HEK293 (cell line): ENCODE measurements around the gene ACAA2.

Experiments
- CTCF ChIA-PET: fragments of 350-600 bp; formaldehyde crosslinking; extraction: SDS; loops from one replicate; lab custom pipeline; 2021; ENCODE audit warnings: antibody characterized with exemption; lab: Yijun Ruan, JAX
- POLR2A ChIA-PET: fragments of 300-600 bp; formaldehyde crosslinking; extraction: SDS; loops from one replicate; lab custom pipeline; 2020; ENCODE audit warnings: antibody characterized with exemption, inconsistent platforms; lab: Yijun Ruan, JAX
- H3K27ac ChIP-seq: fragments of 200-500 bp; sonication (Bioruptor generic); 2 replicates; pipeline ENCODE4 v1.5.1; 2014; ENCODE audit warnings: low read depth, low read length, control low read depth, inconsistent platforms; ENCODE audit errors: extremely low read depth
- H3K36me3 ChIP-seq, 2 experiments: fragments of 200-500 bp in 1 of 2; sonication (Bioruptor generic) in 1 of 2; 1 replicate in 1 of 2; 2 replicates in 1 of 2; pipeline ENCODE4 v1.5.1; 2014 to 2017; ENCODE audit warnings: inconsistent platforms in 2 of 2, low read length in 2 of 2; ENCODE audit not compliant: control insufficient read depth in 2 of 2, insufficient read depth in 1 of 2
- H3K4me1 ChIP-seq: fragments of 200-500 bp; sonication (Bioruptor generic); 2 replicates; pipeline ENCODE4 v1.5.1; 2014; ENCODE audit warnings: mild to moderate bottlenecking, low read length, inconsistent platforms; ENCODE audit not compliant: control insufficient read depth, insufficient read depth
- H3K4me3 ChIP-seq: 2 replicates; pipeline ENCODE4 v1.5.1; 2011; ENCODE audit warnings: low read depth, mild to moderate bottlenecking, control low read depth, low read length, moderate library complexity
- H3K9me3 ChIP-seq: fragments of 200-500 bp; sonication (Bioruptor generic); 2 replicates; pipeline ENCODE4 v1.5.1; 2014; ENCODE audit warnings: low read depth, low read length, inconsistent platforms; ENCODE audit not compliant: control insufficient read depth, insufficient read depth
- FEZF1 ChIP-seq: fragments of 450-650 bp; formaldehyde crosslinking; IDR thresholded peaks from 2 replicates; pipeline ENCODE4 v1.5.1; 2016; ENCODE audit warnings: missing biosample characterization, missing genetic modification characterization
- GFI1B ChIP-seq: fragments of 450-650 bp; formaldehyde crosslinking; IDR thresholded peaks from 2 replicates; pipeline ENCODE4 v1.5.1; 2016; ENCODE audit warnings: missing biosample characterization, missing genetic modification characterization
- HOXD13 ChIP-seq: sonication (generic); formaldehyde crosslinking; IDR thresholded peaks from 2 replicates; pipeline ENCODE4 v1.8.0; 2022; ENCODE audit warnings: missing genetic modification reagents, borderline replicate concordance
- KLF1 ChIP-seq: fragments of 450-650 bp; formaldehyde crosslinking; IDR thresholded peaks from 2 replicates; pipeline ENCODE4 v1.5.1; 2016; ENCODE audit warnings: missing biosample characterization, missing genetic modification characterization
- KLF9 ChIP-seq: fragments of 450-650 bp; formaldehyde crosslinking; IDR thresholded peaks from 2 replicates; pipeline ENCODE4 v1.5.1; 2016; ENCODE audit warnings: missing biosample characterization, missing genetic modification characterization, low read depth
- MYNN ChIP-seq: fragments of 450-650 bp; formaldehyde crosslinking; IDR thresholded peaks from 2 replicates; pipeline ENCODE4 v1.5.1; 2016; ENCODE audit warnings: missing biosample characterization, missing genetic modification characterization, borderline replicate concordance
- ZFP69B ChIP-seq: fragments of 450-650 bp; formaldehyde crosslinking; IDR thresholded peaks from 2 replicates; pipeline ENCODE4 v1.5.1; 2016; ENCODE audit warnings: missing biosample characterization, missing genetic modification characterization
- ZNF133 ChIP-seq: fragments of 450-650 bp; formaldehyde crosslinking; IDR thresholded peaks from 2 replicates; pipeline ENCODE4 v1.5.1; 2016; ENCODE audit warnings: missing biosample characterization, missing genetic modification characterization
- ZNF155 ChIP-seq: fragments of 450-650 bp; formaldehyde crosslinking; IDR thresholded peaks from 2 replicates; pipeline ENCODE4 v1.5.1; 2016; ENCODE audit warnings: missing biosample characterization, missing genetic modification characterization
- ZNF174 ChIP-seq: fragments of 450-650 bp; formaldehyde crosslinking; IDR thresholded peaks from 2 replicates; pipeline ENCODE4 v1.5.0; 2017; ENCODE audit warnings: missing biosample characterization, mild to moderate bottlenecking, missing genetic modification characterization
- ZNF175 ChIP-seq: fragments of 450-650 bp; formaldehyde crosslinking; IDR thresholded peaks from 2 replicates; pipeline ENCODE4 v1.5.1; 2016; ENCODE audit warnings: missing biosample characterization, missing genetic modification characterization
- ZNF23 ChIP-seq: fragments of 450-650 bp; formaldehyde crosslinking; IDR thresholded peaks from 2 replicates; pipeline ENCODE4 v1.5.1; 2016; ENCODE audit warnings: missing biosample characterization, missing genetic modification characterization, borderline replicate concordance
- ZNF248 ChIP-seq: fragments of 450-650 bp; formaldehyde crosslinking; IDR thresholded peaks from 2 replicates; pipeline ENCODE4 v1.5.1; 2017; ENCODE audit warnings: missing biosample characterization, missing genetic modification characterization
- ZNF350 ChIP-seq: fragments of 450-650 bp; formaldehyde crosslinking; IDR thresholded peaks from 2 replicates; pipeline ENCODE4 v1.5.0; 2017; ENCODE audit warnings: missing biosample characterization, mild to moderate bottlenecking, missing genetic modification characterization
- ZNF449 ChIP-seq: fragments of 450-650 bp; formaldehyde crosslinking; IDR thresholded peaks from 2 replicates; pipeline ENCODE4 v1.5.1; 2017; ENCODE audit warnings: missing biosample characterization, mild to moderate bottlenecking, missing genetic modification characterization, moderate library complexity
- ZNF473 ChIP-seq: fragments of 450-650 bp; formaldehyde crosslinking; IDR thresholded peaks from 2 replicates; pipeline ENCODE4 v1.5.1; 2017; ENCODE audit warnings: missing biosample characterization, missing genetic modification characterization
- ZNF48 ChIP-seq: fragments of 450-650 bp; formaldehyde crosslinking; IDR thresholded peaks from 2 replicates; pipeline ENCODE4 v1.5.1; 2016; ENCODE audit warnings: missing biosample characterization, missing genetic modification characterization
- ZNF488 ChIP-seq: fragments of 450-650 bp; formaldehyde crosslinking; IDR thresholded peaks from 2 replicates; pipeline ENCODE4 v1.5.1; 2016; ENCODE audit warnings: missing biosample characterization, missing genetic modification characterization
- ZNF530 ChIP-seq: fragments of 450-650 bp; formaldehyde crosslinking; IDR thresholded peaks from 2 replicates; pipeline ENCODE4 v1.5.1; 2016; ENCODE audit warnings: low read depth, missing biosample characterization, missing genetic modification characterization
- ZNF571 ChIP-seq: fragments of 450-650 bp; formaldehyde crosslinking; IDR thresholded peaks from 2 replicates; pipeline ENCODE4 v1.5.0; 2017; ENCODE audit warnings: missing biosample characterization, missing genetic modification characterization
- ZNF585B ChIP-seq: fragments of 450-650 bp; formaldehyde crosslinking; IDR thresholded peaks from 2 replicates; pipeline ENCODE4 v1.5.1; 2016; ENCODE audit warnings: missing biosample characterization, missing genetic modification characterization
- ZNF623 ChIP-seq: fragments of 450-650 bp; formaldehyde crosslinking; IDR thresholded peaks from 2 replicates; pipeline ENCODE4 v1.5.1; 2016; ENCODE audit warnings: missing biosample characterization, missing genetic modification characterization
- ZNF654 ChIP-seq: fragments of 450-650 bp; formaldehyde crosslinking; IDR thresholded peaks from 2 replicates; pipeline ENCODE4 v1.5.1; 2016; ENCODE audit warnings: low read depth, missing biosample characterization, missing genetic modification characterization
- ZNF701 ChIP-seq: fragments of 450-650 bp; formaldehyde crosslinking; IDR thresholded peaks from 2 replicates; pipeline ENCODE4 v1.5.1; 2016; ENCODE audit warnings: missing biosample characterization, missing genetic modification characterization
- ZNF792 ChIP-seq: fragments of 450-650 bp; formaldehyde crosslinking; IDR thresholded peaks from 2 replicates; pipeline ENCODE4 v1.5.1; 2016; ENCODE audit warnings: missing biosample characterization, missing genetic modification characterization
- TF ChIP-seq, protein P1 (sequence below): fragments of 450-650 bp; formaldehyde crosslinking; IDR thresholded peaks from 2 replicates; pipeline ENCODE4 v1.5.1; 2016; ENCODE audit warnings: missing biosample characterization, missing genetic modification characterization
- TF ChIP-seq, protein P2 (sequence below): fragments of 450-650 bp; formaldehyde crosslinking; IDR thresholded peaks from 2 replicates; pipeline ENCODE4 v1.5.1; 2016; ENCODE audit warnings: missing biosample characterization, missing genetic modification characterization
- TF ChIP-seq, protein P3 (sequence below): fragments of 450-650 bp; formaldehyde crosslinking; IDR thresholded peaks from 2 replicates; pipeline ENCODE4 v1.5.1; 2016; ENCODE audit warnings: missing biosample characterization, missing genetic modification characterization

ACAA2 gene

GRCh38 chr18:49742316-49743116 lies 70.8 kb downstream of the ACAA2 start:
- TF ChIP-seq ZNF654 (tag by site-specific recombination) (no peak), ZNF530 (no peak), ZNF175 (tag by site-specific recombination) (no peak), ZNF155 (tag by site-specific recombination) (no peak), ZNF48 (tag by site-specific recombination) (no peak), ZNF133 (no peak), MYNN (tag by site-specific recombination) (no peak), KLF1 (tag by site-specific recombination) (no peak), ZNF488 (tag by site-specific recombination) (no peak), ZNF623 (tag by site-specific recombination) (no peak), ZNF23 (no peak), ZNF449 (tag by site-specific recombination) (no peak), ZNF701 (no peak)
- TF ChIP-seq, protein P1, sequence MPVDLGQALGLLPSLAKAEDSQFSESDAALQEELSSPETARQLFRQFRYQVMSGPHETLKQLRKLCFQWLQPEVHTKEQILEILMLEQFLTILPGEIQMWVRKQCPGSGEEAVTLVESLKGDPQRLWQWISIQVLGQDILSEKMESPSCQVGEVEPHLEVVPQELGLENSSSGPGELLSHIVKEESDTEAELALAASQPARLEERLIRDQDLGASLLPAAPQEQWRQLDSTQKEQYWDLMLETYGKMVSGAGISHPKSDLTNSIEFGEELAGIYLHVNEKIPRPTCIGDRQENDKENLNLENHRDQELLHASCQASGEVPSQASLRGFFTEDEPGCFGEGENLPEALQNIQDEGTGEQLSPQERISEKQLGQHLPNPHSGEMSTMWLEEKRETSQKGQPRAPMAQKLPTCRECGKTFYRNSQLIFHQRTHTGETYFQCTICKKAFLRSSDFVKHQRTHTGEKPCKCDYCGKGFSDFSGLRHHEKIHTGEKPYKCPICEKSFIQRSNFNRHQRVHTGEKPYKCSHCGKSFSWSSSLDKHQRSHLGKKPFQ (tag by site-specific recombination) = no peak
- Histone ChIP-seq H3K27ac (no peak overlapping the region), H3K36me3 (no peaks in the 10 kb centered on the region), H3K4me1 (0 out of 2 replicates have a peak, but pooled peaks cover 4% of the 10 kb centered on the region), H3K9me3 (no peaks in the 10 kb centered on the region), H3K4me3 (no peak overlapping the region)
- ChIA-PET POLR2A (no interaction called here), CTCF (interaction anchor here (1.6 kb wide), 1 partner anchor 15 kb away, joined by 5 read pairs; no protein-coding TSS in a partner anchor)

GRCh38 chr18:49739275-49739674 lies 74.1 kb downstream of the ACAA2 start:
- H3K4me1 ChIP-seq = no peaks in the 10 kb centered on the region
- H3K9me3 ChIP-seq = no peaks in the 10 kb centered on the region
- H3K27ac ChIP-seq = no peak overlapping the region
- CTCF ChIA-PET = interaction anchor here (1.5 to 2.6 kb wide), 3 partner anchors 9 to 119 kb away, joined by 4 to 19 read pairs (median 7); no protein-coding TSS in a partner anchor
- no peaks in the 10 kb centered on the region for H3K36me3 ChIP-seq
- no peak overlapping the region for H3K4me3 ChIP-seq
- POLR2A ChIA-PET = no interaction called here
- TF ChIP-seq ZNF473 (tag by site-specific recombination) (no peak), HOXD13 (CRISPR knock-in tag) (no peak), KLF9 (tag by site-specific recombination) (no peak), ZNF248 (no peak), ZNF792 (tag by site-specific recombination) (no peak), ZNF585B (tag by site-specific recombination) (no peak), ZNF174 (tag by site-specific recombination) (no peak), FEZF1 (tag by site-specific recombination) (no peak), GFI1B (tag by site-specific recombination) (no peak), ZNF350 (no peak), ZNF571 (tag by site-specific recombination) (no peak), ZNF488 (tag by site-specific recombination) (no peak), ZFP69B (tag by site-specific recombination) (no peak)
- TF ChIP-seq, protein P2, sequence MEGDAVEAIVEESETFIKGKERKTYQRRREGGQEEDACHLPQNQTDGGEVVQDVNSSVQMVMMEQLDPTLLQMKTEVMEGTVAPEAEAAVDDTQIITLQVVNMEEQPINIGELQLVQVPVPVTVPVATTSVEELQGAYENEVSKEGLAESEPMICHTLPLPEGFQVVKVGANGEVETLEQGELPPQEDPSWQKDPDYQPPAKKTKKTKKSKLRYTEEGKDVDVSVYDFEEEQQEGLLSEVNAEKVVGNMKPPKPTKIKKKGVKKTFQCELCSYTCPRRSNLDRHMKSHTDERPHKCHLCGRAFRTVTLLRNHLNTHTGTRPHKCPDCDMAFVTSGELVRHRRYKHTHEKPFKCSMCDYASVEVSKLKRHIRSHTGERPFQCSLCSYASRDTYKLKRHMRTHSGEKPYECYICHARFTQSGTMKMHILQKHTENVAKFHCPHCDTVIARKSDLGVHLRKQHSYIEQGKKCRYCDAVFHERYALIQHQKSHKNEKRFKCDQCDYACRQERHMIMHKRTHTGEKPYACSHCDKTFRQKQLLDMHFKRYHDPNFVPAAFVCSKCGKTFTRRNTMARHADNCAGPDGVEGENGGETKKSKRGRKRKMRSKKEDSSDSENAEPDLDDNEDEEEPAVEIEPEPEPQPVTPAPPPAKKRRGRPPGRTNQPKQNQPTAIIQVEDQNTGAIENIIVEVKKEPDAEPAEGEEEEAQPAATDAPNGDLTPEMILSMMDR = no peak
- TF ChIP-seq, protein P3, sequence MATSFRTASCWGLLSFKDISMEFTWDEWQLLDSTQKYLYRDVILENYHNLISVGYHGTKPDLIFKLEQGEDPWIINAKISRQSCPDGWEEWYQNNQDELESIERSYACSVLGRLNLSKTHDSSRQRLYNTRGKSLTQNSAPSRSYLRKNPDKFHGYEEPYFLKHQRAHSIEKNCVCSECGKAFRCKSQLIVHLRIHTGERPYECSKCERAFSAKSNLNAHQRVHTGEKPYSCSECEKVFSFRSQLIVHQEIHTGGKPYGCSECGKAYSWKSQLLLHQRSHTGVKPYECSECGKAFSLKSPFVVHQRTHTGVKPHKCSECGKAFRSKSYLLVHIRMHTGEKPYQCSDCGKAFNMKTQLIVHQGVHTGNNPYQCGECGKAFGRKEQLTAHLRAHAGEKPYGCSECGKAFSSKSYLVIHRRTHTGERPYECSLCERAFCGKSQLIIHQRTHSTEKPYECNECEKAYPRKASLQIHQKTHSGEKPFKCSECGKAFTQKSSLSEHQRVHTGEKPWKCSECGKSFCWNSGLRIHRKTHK (tag by site-specific recombination) = no peak
